Left kidney (tissue), 2 donors: ENCODE data around the gene MADCAM1. TPM values are rescaled to one million over a fixed set of nuclear protein-coding genes. Genes with fewer than 3 reads are reported as not detected.
"Not testable (repeated sequence)": the region's sequence is repeated elsewhere in the genome, so short reads cannot be mapped to it uniquely, and the experiment has no call there.

ENCODE experiments used
- DNase-seq: peaks from one replicate; pipeline ENCODE4 v3.0.0-alpha.2; 2013
- polyA plus RNA-seq: library from polyadenylated mRNA; unstranded; fragments of 120-200 nt; gene quantifications from one replicate; pipeline ENCODE4 v1.2.1, GENCODE V29; 2013; ENCODE audit not compliant: insufficient read length

Gene MADCAM1
- polyA plus RNA-seq, 1 donor = 1.8 TPM

DNA sequence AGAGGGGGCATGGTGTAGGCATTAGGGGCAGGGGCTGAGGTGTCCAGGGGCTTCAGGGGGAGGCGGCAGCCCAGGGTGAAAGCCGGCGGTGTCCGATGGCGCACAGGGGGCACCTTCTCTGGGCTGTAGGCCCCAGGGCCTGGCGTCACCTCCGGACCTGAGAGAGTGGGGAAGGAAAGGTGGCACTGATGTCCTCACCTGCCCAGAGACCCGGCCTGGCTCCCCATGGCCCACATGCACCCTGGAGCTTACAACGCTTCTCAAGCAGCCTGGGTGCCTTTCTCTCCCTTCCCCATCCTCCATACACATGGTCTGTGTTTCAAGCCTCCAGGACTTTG, 32.1 kb upstream of the MADCAM1 start:
- DNase-seq = no peak

DNA sequence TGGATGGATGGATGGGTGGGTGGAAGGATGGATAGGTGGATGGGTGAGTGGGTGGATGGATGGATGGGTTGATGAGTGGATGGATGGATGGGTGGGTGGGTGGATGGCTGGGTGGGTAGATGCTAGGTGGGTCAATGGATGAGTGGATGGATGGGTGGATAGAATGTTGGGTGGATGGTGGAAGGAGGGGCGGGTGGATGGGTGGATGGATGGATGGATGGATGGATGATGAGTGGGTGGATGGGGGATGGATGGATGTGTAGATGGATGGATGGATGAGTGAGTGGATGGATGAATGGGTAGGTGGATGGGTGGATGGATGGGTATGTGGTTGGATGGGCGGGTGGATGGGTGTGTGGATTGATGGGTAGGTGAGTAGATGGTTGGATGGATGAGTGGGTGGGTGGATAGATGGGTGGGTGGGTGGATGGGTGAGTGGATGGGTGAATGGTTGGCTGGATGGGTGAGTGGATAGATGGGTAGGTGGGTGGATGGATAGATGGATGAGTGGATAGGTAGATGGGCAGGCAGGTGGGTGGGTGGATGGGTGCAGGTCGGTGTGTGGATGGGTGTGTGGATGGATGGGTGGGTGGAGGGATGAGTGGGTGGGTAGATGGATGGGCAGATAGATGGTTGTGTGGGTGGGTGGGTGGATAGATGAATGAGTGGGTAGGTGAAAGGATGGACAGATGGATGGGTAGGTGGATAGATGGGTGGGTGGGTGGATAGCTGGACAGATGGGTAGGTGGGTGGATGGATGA, 31.1 kb upstream of the MADCAM1 start:
- DNase-seq = no peak

DNA sequence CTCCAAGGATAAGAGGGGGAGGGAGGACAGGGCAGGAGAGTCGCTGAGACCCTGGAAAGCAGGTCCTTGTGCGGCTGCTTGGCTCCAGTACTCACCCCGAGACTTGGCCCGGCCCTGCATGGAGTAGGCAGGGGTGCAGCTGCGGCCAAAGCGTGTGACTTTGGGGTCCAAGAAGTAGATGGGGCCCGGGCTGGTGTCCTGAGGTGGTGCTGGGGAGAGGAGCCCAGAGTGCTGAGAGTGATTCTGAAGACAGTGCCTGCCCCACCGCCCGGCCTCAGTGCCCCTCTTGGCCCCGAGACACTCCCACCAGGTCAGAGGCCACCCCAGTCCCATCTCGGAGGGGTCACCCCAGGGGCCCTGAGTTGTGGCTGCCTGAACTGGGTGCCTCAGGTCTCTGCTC, 28.7 kb upstream of the MADCAM1 start:
- DNase-seq = no peak

DNA sequence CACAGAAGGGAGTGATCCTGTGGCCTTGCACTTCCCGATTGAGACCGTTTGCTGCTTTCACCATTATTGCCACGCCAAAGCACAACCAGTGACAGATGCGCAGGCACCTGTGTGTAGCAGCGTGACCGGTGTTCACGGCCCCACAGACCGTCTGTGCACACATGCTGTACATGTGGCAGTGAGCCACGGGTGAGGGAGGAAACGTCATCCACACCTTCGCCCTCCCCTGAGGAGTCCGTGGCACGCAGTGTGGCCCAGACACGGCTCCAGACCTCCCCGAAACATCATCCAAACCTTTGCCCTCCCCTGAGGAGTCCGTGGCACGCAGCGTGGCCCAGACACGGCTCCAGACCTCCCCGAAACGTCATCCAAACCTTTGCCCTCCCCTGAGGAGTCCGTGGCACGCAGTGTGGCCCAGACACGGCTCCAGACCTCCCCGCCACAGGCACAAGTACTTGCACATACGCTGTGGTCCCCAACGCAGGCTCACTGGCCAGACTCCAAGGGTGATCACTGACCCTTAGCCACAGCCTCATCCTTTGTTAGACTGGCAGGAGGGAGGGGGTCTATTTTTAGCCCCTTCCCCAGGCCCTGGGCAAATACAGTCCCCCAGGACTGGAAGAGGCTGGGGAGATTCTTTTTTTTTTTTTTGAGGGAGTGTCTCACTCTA, 27.6 kb upstream of the MADCAM1 start:
- DNase-seq = no peak

DNA sequence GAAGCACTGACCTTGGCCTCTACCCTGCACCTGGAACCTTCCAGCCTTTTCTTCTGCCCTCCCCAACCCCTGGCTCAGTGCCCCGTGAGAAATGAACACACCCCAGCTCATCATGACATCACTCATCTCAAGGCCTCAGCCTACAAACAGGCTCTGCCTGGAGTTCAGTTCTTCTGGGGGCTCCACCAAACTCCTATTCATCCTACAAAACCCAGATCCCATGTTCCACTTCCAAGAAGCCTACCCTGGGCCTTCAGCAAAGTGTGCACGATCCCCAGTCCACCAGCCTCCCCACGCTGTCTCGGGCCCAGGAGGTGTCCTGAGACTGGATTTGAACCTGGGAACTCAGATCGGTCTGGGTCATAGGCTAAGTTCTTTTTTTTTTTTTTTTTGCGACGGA, 26.5 kb upstream of the MADCAM1 start:
- DNase-seq = no peak

DNA sequence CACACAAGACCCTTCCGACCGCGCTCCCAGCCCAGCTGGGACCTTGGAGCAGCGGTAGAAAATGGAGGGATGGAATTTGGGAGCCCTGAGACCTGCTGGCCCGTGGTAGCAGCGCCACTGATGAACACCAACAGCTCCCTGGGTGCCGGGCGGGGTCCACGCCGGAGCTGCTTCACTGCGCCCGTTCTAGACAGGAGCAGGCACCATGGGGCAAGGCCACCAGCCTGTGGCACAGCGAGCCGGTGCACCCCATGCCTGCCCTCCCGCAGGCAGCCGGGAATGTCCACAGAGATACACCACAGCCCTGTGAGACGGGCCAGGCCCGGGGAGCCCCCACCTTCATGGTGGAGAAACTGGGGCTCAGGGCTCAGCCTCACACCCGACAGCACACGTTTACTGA, 25.6 kb upstream of the MADCAM1 start:
- no peak for DNase-seq

DNA sequence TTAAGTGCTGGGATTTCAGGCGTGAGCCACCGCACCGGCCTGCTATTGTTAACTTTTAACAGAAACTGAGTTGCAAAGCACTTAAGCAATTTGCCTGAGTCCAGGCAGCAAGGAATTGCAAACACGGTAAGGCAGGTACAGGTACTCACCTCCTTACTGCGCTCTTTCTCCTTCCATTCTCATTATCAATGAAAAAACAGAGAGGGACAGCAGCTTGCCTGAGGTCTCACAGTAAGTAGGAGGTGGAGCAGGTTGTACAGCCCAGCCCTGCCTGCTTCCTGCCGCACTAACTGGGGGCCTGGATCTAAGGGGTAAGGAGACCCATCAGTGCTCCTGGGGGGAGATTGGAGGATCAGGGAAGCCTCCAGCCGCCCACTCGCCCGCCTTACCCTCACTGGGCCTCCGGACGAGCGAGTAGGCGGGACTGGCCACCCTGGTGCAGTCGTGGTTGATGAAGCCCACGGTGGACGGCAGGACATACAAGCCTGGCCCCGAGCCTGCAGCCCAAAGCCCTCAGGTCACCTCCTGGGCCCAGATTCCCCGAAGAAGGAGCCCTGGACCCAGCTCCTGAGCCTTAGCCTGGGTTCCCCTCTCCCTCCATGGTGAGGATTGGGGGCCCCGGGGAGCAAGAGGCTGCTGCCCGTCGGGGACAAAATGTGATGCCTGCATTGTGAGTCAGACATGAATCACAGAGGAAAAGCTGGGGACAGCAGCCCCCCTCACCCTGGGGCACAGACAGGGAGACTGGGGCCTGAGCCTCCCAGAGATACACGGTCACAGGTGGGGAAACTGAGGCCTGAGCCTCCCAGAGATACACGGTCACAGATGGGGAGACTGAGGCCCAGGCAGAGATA, 24.1 kb upstream of the MADCAM1 start:
- DNase-seq = no peak

DNA sequence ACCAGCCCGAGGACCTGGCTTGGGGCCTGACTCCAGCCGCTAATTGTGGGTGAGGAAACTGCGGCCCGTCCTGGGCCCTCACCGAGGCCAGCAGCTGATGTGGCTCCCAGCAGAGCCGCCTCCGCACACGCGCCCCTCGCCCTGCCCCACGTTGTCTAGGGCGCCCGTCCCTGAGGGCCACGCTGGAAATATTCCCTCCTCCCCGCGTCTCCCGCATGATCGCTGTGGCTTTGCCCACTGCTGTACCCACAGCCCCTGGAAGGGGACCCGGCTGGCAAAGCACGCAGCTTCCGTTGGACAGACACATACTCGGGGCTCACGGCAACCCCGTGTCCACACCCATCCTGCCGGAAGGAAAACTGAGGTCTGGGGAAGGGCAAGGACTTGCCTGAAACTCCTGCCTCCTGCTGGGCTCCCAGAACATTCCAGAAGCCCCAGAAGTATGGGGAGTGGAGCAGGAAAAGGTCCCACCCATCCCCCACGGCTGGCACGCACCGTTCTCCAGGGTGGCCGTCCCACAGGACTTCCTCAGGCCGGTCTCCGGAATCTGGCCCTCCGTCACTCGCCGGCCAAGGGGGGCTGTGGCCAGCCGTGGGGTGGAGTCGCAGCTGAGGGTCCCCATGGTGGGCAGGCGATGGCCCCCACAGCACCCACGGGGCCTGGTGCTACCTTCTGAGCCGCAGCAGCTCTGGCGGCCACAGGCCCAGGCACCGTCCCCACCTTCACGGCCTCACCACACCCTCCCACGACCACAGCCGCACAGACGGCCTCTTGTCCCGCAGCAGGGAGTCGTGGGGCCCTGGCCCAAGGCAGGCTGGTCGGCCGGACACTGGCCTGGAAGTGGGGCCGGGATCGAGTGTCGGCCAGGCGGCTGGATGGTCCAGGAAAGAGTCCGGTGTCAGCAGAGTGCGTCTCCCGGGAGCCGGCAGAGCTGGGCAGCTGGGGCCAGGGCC, 21.9 kb upstream of the MADCAM1 start:
- no peak for DNase-seq

DNA sequence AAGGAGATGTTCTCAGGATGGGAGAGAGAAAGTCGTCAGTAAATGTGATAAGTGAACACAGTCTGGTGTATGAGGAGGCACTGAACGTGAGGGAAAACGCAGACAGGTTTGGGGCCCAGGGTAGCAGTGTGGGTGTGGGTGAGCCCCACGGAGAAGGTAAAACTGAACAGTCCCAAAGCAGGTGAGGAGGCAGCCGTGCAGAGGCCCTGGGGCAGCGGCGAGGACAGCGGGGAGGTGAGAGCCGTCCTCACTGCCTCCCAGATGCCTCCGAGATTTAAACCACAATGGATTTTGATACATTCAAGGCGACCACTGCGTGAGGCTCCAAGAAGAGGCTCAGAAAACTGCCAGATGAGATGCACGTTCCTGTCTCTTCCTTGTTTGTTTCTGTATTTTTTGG, 20.9 kb upstream of the MADCAM1 start:
- DNase-seq = no peak

DNA sequence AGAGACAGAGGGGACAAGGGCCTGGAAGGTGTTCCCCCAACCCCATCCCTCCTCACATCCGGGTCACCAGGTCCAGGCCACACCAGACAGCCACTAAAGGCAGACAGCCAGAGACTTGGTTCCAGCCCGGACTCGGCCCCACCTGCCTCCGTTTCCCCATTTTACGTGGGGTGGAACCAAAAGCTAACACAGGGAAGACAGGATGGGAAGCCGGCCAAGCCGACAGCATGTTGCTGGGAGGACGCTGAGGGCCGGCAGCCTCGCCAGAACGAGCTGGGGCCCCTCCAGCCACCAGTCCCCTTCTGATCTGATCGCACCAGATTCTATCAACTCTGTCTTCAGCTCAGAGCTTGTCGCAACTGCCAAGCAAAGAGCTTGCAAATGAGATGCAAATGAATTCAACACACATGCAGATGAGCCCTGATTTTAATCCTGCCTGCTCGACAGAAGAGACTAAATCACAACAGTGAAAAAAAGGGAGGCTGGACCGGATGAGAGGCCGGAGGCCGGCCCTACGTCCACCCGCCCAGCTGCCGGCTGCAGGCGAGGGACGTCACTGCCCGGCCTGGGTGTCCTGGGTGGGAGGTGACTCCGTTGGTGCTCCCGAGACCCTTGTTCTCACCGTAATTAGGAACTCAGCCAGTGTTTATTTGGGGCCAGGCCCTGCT, 17.9 kb upstream of the MADCAM1 start:
- DNase-seq = no peak

DNA sequence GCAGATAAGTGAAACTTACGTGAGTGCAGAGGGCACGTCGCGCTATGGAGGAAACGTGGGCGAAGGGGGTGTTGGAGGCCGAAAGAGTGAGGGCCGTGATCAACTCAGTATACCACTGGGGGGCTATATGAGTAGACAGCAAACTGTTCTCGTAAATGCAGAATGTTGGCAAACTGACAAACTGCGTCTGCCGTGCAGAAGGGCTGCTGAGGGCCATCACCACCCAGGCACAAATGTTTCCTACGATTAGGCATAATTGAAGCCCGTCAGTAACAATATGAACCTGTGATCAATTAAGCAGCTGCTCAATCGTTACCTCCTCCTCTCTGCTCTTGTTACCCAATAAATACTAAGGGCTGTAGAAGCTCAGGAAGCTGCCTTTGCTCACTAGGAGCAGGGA, 17.3 kb upstream of the MADCAM1 start:
- DNase-seq = no peak

DNA sequence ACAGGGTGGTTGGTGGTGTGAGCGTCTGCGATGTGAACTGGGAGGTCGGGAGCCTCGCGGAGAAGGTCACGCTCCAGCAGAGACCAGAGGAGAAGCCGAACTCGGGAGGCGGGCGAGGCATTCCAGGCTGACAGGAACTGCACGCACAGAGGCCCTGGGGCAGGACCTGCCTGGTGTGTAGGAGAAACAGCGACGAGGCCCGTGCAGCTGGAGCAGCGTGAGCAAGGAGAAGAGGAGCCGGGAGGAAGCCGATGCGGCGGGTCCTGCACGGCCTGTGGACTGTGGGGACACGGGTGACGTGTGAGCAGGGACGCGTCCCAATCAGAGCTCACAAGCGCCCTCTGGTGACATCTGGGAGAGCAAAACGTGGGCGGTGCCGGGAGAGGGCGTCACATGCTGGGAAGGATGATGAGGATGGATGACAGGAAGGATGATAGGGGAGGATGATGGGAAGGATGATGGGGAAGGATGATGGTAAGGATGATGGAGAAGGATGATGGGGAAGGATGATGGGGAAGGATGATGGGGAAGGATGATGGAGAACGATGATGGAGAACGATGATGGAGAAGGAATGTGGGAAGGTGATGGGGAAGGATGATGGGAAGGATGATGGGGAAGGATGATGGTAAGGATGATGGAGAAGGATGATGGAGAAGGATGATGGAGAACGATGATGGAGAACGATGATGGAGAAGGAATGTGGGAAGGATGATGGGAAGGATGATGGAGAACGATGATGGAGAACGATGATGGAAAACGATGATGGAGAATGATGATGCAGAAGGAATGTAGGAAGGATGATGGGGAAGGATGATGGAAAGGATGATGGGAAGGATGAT, 16.1 kb upstream of the MADCAM1 start:
- peak; percentile 68 for DNase-seq

DNA sequence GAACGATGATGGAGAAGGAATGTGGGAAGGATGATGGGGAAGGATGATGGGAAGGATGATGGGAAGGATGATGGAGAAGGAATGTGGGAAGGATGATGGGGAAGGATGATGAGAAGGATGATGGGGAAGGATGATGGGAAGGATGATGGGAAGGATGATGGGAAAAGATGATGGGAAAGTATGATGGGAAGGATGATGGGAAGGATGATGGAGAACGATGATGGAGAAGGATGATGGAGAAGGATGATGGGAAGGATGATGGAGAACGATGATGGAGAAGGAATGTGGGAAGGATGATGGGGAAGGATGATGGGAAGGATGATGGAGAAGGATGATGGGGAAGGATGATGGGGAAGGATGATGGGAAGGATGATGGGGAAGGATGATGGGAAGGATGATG, 15.2 kb upstream of the MADCAM1 start:
- DNase-seq = not testable (repeated sequence)

DNA sequence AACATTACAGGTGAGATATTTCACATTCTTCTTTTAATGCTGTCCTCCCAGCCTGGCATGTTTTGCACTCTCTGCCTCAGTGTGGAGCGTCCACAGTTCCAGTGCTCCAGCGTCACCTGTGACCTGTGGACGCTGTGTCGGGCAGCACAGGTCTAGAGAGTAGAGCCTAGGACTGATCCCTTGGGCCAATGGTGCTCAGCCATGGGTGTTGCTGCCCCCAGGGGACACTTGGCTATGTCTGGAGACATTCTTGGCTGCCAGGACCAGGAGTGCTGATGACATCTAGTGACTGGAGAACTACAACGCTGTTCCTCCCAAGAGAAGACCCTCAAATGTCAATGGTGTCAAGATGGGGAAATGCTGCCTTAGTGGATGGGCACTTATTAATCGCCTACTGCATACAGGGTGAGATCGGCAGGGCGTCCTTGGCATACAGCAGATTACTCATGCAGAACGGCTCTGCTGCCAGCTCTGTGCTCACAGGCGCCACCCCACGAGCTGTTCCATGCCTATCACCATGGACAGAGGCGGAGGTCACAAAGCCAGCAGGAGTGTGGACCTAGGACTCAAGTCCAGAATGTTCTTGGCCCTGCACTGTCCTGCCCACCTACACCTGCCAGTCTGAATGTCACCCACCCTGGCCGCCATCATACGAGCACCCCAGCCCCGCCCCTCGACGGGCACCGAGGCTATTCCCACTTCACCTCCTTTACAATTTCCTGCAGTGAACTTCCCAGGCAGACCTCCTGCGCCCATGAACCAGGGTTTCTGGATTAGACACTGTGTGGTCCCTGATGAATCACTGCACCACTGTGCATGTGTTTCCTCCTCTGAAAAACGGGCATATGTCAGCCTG, 13.9 kb upstream of the MADCAM1 start:
- DNase-seq = no peak

DNA sequence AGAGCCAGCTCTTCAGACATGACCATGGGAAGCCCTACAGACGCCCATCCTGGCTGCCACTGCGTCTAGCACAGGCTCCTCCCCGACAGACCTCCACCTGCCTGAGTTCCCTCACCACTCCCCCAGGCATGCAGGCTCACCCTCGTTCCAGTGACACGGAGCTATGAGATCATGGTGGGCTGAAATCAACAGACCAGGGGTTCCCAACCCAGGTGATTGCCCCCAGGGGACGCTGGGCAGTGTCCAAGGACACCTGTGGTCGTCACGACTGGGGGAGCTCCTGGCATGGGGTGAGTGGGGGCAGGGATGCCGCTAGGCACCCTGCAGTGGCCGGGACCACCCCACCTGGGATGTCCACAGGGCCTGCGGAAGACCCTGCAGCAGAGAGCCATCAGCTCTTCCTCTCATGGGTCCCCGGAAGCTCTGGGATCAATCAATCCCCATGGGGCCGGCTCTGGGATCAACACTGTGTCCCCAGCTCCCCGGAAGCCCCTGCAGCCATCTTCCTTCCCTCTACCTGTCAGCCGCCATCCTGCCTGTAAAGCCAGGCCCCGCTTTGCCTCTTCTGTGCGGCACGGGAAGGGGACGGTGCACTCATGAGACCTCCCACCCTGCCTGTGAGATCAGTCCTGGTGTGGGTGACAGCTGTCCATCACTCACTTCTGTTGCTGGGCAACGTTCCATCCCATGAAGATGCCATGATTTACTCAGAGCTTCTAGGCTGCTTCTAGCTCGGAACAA, 12.8 kb upstream of the MADCAM1 start:
- DNase-seq = no peak

DNA sequence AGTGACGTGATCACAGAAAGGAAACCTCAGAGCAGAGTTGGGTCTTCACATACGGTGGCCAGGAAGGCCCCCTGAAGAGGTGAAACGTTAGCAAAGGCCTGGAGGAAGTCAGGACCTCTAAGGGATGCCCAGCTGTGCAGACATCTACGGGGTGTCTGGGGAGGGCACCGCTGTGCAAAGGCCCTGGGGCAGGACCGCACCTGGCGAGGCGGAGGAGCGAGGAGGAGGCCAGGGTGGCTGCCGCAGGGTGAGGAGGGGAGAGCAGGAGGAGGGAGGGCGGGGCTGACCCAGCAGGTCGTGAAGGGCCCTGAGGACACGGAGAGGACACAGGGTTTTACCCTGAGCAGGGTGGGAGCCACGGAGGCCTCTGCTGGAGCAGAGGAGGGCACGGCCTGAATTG, 11.8 kb upstream of the MADCAM1 start:
- DNase-seq = no peak

DNA sequence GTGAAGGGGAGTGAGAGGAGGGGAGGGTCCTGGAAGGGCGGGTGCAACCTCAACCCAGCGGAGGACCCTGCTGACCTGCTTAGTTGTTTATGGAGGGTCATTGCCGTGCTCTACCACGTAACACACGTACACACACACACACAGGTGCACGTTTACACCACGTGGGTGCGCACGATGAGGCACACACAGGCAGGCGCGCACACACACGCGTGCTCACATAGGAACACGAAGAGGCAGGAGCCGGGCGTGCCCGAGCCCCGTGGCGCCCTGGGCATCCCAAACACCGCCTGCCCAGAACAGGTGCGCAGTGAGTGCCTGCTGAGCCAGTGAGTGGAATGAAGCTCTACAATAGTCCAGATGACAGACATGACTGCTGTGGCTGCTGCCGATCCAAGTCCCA, 11.2 kb upstream of the MADCAM1 start:
- DNase-seq = no peak

DNA sequence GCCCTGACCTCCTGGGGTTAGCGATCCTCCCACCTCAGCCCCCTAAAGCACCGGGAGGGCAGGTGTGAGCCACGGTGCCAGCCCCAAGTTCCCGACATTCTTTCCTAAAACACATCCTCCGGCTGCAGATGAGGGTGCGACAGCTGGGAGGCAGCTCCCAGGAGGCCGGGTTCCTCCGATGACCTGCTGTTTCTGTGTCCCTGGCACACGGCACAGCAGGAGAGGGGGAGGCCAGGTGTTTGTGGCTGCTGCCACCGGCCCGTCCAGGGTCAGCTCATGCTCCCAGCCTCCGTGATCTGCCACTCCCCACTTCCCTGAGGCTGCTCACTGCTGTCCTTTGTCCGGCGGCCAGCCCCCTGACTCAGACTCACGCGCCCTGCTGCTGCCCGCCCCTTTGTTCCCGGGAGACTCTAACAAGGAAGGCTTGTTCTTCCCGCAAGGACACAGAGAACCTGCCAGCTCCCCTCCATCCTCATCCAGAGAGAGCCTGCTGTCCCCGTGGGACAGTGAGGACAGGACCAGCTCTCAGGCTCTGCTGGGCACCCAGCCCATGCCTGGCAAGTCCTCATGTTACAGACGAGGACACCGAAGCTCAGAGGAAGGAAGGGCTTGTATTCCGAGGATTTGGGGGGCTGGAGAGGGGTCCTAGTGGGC, 10.6 kb upstream of the MADCAM1 start:
- DNase-seq = no peak
